Pancreas (tissue), 10 donors: ENCODE measurements around the gene GPR87. TPM values are rescaled to one million over a fixed set of nuclear protein-coding genes. Genes with fewer than 3 reads are reported as not detected.

Experiments
- ATAC-seq, 4 donors: fragments of 200-7000 bp; cut with Tn5 transposase; one replicate each; pipeline versions ENCODE4 v1.8.0 to v1.9.1; 2020; ENCODE audit warnings: mild to moderate bottlenecking in 4 of 4, moderate library complexity in 4 of 4
- DNase-seq, 6 donors: peaks; one replicate each; pipeline ENCODE4 v3.0.0-alpha.2; 2020
- FAIRE-seq: peaks from 2 replicates; lab custom pipeline; 2012; peaks lifted over from hg19 to GRCh38; lab: Jason Lieb, UNC
- H3K27ac ChIP-seq, 4 donors: fragments of 200-600 bp; sonication (generic); 1 replicate in 3 of 4; 2 replicates in 1 of 4; pipeline versions ENCODE4 v1.5.0 to v1.8.0; 2020
- H3K27me3 ChIP-seq, 4 donors: fragments of 200-600 bp; one replicate each; pipeline ENCODE4 v1.8.0; 2021
- H3K36me3 ChIP-seq, 3 donors: fragments of 200-600 bp; sonication (generic) in 1 of 3; one replicate each; pipeline versions ENCODE4 v1.5.0 to v1.8.0; 2020 to 2021
- H3K4me1 ChIP-seq, 3 donors: fragments of 200-600 bp; one replicate each; pipeline ENCODE4 v1.8.0; 2021
- H3K4me3 ChIP-seq, 4 donors: fragments of 200-600 bp; sonication (generic) in 2 of 4; one replicate each; pipeline versions ENCODE4 v1.5.0 to v1.8.0; 2020 to 2021
- H3K9me3 ChIP-seq, 4 donors: fragments of 200-600 bp; one replicate each; pipeline ENCODE4 v1.8.0; 2021
- WGBS, 2 donors: extraction: QIAGEN DNeasy Blood & Tissue Kit; methylation state at CpG; one replicate each; pipeline ENCODE4 v1.1.7; 2013; 5-methylcytosine and 5-hydroxymethylcytosine counted together
- intact Hi-C, 3 donors: fragments of 100-400 bp; cut with DNase I; formaldehyde crosslinking; loops; one replicate each; pipeline versions ENCODE4 v1.11.1 to v1.14.2; 2022
- polyA plus RNA-seq, 2 donors: library from polyadenylated mRNA; stranded (reverse); fragments of 200-250 nt; gene quantifications; one replicate each; pipeline ENCODE4 v1.2.3, GENCODE V29; 2013
- total RNA-seq, 6 donors: library from RNA; stranded (reverse); fragmentation: NEBNext Ultra II Directional in 4 of 6; extraction: Animal tissue kit (Norgen Biotek cat#: 25700) in 4 of 6; gene quantifications; one replicate each; pipeline versions ENCODE4 v1.2.1 to v1.2.4, GENCODE V29; 2021 to 2023
- TF ChIP-seq, protein P1 (sequence below), 4 donors: fragments of 200-600 bp; sonication (generic) in 3 of 4; IDR thresholded peaks; one replicate each; pipeline versions ENCODE4 v1.5.0 to v1.8.0; 2021; ENCODE audit warnings: antibody characterized with exemption in 4 of 4
- donor health status: healthy with polysubstance abuse.
- donor health status: DM: no; HTN: no; CAD: no; lungs with moderate emphysema.
- donor health status: DM: no; HTN: no; CAD: no.
- donor health status: control.
- donor health status: control.
- donor health status: Bipolar disorder and iron deficiency.
- donor health status: DM: yes; HTN: yes; CAD: no.
- donor health status: DM: no; HTN: no; CAD: no.
- donor health status: DM: no; HTN: no; CAD: no.
- donor health status: DM: yes; HTN: yes; CAD: no.

The GPR87 gene
- total and polyA plus RNA-seq, 8 donors = not detected

GRCh38 chr3:151262871-151263525 lies 53.6 kb downstream of the GPR87 start:
- DNase-seq = no peak
- FAIRE-seq = no peak
- TF ChIP-seq, protein P1, sequence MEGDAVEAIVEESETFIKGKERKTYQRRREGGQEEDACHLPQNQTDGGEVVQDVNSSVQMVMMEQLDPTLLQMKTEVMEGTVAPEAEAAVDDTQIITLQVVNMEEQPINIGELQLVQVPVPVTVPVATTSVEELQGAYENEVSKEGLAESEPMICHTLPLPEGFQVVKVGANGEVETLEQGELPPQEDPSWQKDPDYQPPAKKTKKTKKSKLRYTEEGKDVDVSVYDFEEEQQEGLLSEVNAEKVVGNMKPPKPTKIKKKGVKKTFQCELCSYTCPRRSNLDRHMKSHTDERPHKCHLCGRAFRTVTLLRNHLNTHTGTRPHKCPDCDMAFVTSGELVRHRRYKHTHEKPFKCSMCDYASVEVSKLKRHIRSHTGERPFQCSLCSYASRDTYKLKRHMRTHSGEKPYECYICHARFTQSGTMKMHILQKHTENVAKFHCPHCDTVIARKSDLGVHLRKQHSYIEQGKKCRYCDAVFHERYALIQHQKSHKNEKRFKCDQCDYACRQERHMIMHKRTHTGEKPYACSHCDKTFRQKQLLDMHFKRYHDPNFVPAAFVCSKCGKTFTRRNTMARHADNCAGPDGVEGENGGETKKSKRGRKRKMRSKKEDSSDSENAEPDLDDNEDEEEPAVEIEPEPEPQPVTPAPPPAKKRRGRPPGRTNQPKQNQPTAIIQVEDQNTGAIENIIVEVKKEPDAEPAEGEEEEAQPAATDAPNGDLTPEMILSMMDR (IDR thresholded peaks at IDR 0.05) = no peak
- Histone ChIP-seq H3K36me3 (no peaks in the 10 kb centered on the region), H3K27ac (no peak overlapping the region), H3K4me1 (peaks cover 0 to 2% (median 0%) of the 10 kb centered on the region in 3 donors), H3K9me3 (no peaks in the 10 kb centered on the region), H3K4me3 (no peak overlapping the region), H3K27me3 (no peaks in the 10 kb centered on the region)
- intact Hi-C loops = no loop called here
- 80 to 82% methylated on average over 8 of the region's 8 CpGs for WGBS, 2 donors
- no peak for ATAC-seq

DNA sequence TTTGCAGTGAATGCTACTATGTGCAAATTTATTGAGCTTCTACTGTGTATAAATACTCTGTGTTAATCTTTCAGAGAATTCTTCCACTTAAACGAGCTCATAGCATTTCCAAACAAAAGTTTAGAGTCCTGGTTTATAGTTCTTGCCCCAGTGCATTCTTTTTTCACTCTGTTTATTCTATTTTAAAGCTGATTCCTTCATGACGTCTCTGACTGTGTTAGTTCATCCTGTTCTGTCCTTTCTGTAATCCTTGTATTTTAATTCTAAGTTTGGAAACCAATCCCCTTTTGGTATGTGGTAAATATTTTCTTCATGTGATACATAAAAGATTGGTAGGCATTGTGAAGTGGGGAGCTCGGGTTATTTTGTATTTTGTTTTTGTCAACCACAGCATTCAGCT lies 57.0 kb downstream of the GPR87 start:
- TF ChIP-seq, protein P1 (IDR thresholded peaks at IDR 0.05) = no peak
- DNase-seq = no peak
- ATAC-seq = no peak
- peaks cover 11 to 13% (median 13%) of the 10 kb centered on the region in 3 donors for H3K4me1 ChIP-seq
- 63 to 74% methylated on average over 3 of the region's 3 CpGs for WGBS, 2 donors
- FAIRE-seq = peak; percentile 41
- H3K36me3 ChIP-seq = no peaks in the 10 kb centered on the region
- H3K27ac ChIP-seq = no peak overlapping the region
- H3K27me3 ChIP-seq = no peaks in the 10 kb centered on the region
- no peak overlapping the region for H3K4me3 ChIP-seq
- intact Hi-C loops = no loop called here
- no peaks in the 10 kb centered on the region for H3K9me3 ChIP-seq

GRCh38 chr3:151256749-151257148 lies 59.9 kb downstream of the GPR87 start:
- ATAC-seq (peak; percentile 27 to 84 (median 68)), FAIRE-seq (peak; percentile 20), DNase-seq (no peak)
- intact Hi-C loops = no loop called here
- TF ChIP-seq, protein P1 (IDR thresholded peaks at IDR 0.05) = no peak
- Histone ChIP-seq H3K27ac (no peak overlapping the region), H3K36me3 (no peaks in the 10 kb centered on the region), H3K9me3 (no peaks in the 10 kb centered on the region), H3K27me3 (no peaks in the 10 kb centered on the region), H3K4me3 (no peak overlapping the region), H3K4me1 (peaks cover 11 to 13% (median 13%) of the 10 kb centered on the region in 3 donors)
- 24 to 28% methylated on average over 1 of the region's 1 CpG for WGBS, 2 donors

- no peaks in the 10 kb centered on the region for H3K4me1 ChIP-seq
- TF ChIP-seq, protein P1 (IDR thresholded peaks at IDR 0.05) = no peak
- WGBS, 2 donors = 14 to 16% methylated on average over 3 of the region's 3 CpGs
- DNase-seq (no peak), FAIRE-seq (no peak), ATAC-seq (peak; percentile 43 to 76 (median 70))
- intact Hi-C loops = no loop called here
- no peaks in the 10 kb centered on the region for H3K27me3 ChIP-seq
- no peaks in the 10 kb centered on the region for H3K36me3 ChIP-seq
- H3K27ac ChIP-seq = no peak overlapping the region
- H3K9me3 ChIP-seq = no peaks in the 10 kb centered on the region
- no peak overlapping the region for H3K4me3 ChIP-seq
Observed at GRCh38 chr3:151248772-151249337, 67.8 kb downstream of the GPR87 start.

Other genes starting within 250 kb of the GPR87 start
- gene MED12L, start 231.2 kb downstream of the GPR87 start, total RNA-seq = under 1 TPM; 0.28 to 0.88 (median 0.60) TPM
- gene MED12L, start 231.2 kb downstream of the GPR87 start, polyA plus RNA-seq = under 1 TPM; 0.08 to 0.16 TPM
- under 1 TPM in 4 of 6 donors, not detected in 2; 0.13 to 0.92 (median 0.27) TPM for gene GPR171, start 113.6 kb downstream of the GPR87 start, total RNA-seq
- gene GPR171, start 113.6 kb downstream of the GPR87 start, polyA plus RNA-seq = under 1 TPM; 0.12 to 0.15 TPM
- gene P2RY14, start 38.3 kb downstream of the GPR87 start, total RNA-seq = under 1 TPM; 0.08 to 0.38 (median 0.11) TPM
- gene P2RY14, start 38.3 kb downstream of the GPR87 start, polyA plus RNA-seq = under 1 TPM; 0.08 to 0.47 TPM
- gene P2RY13, start 12.7 kb upstream of the GPR87 start, total RNA-seq = 1 to 10 TPM in 3 of 6 donors, under 1 TPM in 3; 0.08 to 1.9 (median 0.72) TPM
- under 1 TPM; 0.11 to 0.12 TPM for gene P2RY13, start 12.7 kb upstream of the GPR87 start, polyA plus RNA-seq
- 1 to 10 TPM in 1 of 6 donors, under 1 TPM in 4, not detected in 1; 0.19 to 3.0 (median 0.46) TPM for gene P2RY12, start 67.9 kb upstream of the GPR87 start, total RNA-seq
- gene P2RY12, start 67.9 kb upstream of the GPR87 start, polyA plus RNA-seq = under 1 TPM; 0.19 to 0.33 TPM
- gene IGSF10, start 144.2 kb upstream of the GPR87 start, total RNA-seq = under 1 TPM; 0.19 to 0.69 (median 0.40) TPM
- under 1 TPM; 0.27 to 0.28 TPM for gene IGSF10, start 144.2 kb upstream of the GPR87 start, polyA plus RNA-seq